GM10248 (cell line): ENCODE measurements around the gene RTCB.

Experiments used
- CTCF ChIA-PET: fragments of 300-600 bp; sonication (Branson Sonifier 250); formaldehyde crosslinking; extraction: SDS; loops from one replicate; lab custom pipeline; 2021; ENCODE audit warnings: antibody characterized with exemption; lab: Yijun Ruan, JAX
- POLR2A ChIA-PET: fragments of 350-650 bp; sonication (Branson Sonifier 250); formaldehyde crosslinking; extraction: SDS; loops from one replicate; lab custom pipeline; 2020; ENCODE audit warnings: antibody characterized with exemption; lab: Yijun Ruan, JAX
- DNase-seq: peaks from one replicate; pipeline ENCODE4 v3.0.0; 2012; ENCODE audit errors: extremely low spot score
- TF ChIP-seq, protein P1 (sequence below): IDR thresholded peaks from 2 replicates; pipeline ENCODE4 v1.5.1; 2012; ENCODE audit warnings: mild to moderate bottlenecking, low read depth; ENCODE audit errors: extremely low read depth, missing control alignments, control extremely low read depth

RTCB gene

DNA sequence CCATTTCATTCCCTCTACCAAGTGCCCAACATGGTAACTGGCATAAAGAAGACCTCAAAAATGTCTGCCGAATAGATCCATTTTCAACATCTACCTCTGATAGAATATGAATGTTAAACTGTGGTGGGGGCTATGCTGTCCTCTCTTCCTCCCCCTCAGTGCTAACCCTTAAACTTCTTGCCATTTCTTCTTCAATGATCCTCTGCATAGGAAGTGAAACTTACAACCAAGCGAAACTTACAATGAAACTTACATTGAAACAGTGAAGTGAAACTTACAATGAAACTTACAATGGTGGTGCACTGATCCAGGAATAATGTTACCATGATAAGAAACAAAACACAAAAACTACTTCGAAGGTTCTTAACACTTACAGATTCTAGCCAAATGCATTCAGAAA lies 4.7 kb downstream of the RTCB start:
- no peak for DNase-seq
- TF ChIP-seq, protein P1, sequence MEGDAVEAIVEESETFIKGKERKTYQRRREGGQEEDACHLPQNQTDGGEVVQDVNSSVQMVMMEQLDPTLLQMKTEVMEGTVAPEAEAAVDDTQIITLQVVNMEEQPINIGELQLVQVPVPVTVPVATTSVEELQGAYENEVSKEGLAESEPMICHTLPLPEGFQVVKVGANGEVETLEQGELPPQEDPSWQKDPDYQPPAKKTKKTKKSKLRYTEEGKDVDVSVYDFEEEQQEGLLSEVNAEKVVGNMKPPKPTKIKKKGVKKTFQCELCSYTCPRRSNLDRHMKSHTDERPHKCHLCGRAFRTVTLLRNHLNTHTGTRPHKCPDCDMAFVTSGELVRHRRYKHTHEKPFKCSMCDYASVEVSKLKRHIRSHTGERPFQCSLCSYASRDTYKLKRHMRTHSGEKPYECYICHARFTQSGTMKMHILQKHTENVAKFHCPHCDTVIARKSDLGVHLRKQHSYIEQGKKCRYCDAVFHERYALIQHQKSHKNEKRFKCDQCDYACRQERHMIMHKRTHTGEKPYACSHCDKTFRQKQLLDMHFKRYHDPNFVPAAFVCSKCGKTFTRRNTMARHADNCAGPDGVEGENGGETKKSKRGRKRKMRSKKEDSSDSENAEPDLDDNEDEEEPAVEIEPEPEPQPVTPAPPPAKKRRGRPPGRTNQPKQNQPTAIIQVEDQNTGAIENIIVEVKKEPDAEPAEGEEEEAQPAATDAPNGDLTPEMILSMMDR, result no peak
- POLR2A ChIA-PET, result no interaction called here

DNA sequence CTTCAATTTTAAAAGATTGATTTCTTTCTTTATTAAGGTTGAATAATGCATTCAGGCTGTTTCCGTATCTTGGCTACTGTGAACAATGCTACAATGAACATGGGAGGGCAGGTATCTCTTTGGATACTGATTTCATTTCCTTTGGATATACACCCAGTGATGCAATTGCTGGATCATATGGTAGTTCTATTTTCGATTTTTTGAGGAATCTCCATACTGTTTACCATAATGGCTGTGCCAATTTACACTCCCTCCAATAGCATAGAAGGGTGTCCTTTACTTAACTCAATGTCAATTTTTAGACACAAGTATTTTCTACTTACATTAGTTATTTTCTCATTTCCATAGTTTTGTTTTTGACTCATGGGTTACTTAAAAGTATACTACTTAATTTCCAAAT lies 8.0 kb downstream of the RTCB start:
- CTCF ChIA-PET, result no interaction called here
- POLR2A ChIA-PET, result no interaction called here
- no peak for DNase-seq
- TF ChIP-seq, protein P1, result no peak

More for the DNA sequence above, 4.7 kb downstream of the RTCB start:
- CTCF ChIA-PET, result no interaction called here

DNA sequence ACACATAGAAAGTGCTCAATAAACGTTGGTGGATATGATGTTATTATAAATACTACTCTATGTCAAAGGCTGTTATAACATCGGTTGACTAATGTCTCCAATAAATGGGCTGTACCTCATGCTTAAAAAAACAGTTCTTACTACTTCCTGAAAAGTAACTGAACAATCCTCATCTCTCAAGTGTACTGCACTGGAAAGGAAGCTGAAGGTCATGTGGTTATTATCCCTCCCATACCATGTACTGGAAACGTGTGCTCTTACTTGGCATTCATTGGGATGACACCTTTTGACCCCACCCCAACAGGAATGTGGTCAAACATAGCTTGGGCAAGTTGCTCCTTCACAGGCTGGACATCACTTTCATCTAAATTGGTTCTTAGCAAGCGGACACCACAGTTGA lies 10.6 kb downstream of the RTCB start:
- TF ChIP-seq, protein P1, result no peak
- POLR2A ChIA-PET, result interaction anchor here (0.6 kb wide), 1 partner anchor 17 kb away, joined by 4 read pairs; no protein-coding TSS in a partner anchor
- no peak for DNase-seq
- CTCF ChIA-PET, result interaction anchor here (1.2 kb wide), 1 partner anchor 10 kb away, joined by 6 read pairs; no protein-coding TSS in a partner anchor

DNA sequence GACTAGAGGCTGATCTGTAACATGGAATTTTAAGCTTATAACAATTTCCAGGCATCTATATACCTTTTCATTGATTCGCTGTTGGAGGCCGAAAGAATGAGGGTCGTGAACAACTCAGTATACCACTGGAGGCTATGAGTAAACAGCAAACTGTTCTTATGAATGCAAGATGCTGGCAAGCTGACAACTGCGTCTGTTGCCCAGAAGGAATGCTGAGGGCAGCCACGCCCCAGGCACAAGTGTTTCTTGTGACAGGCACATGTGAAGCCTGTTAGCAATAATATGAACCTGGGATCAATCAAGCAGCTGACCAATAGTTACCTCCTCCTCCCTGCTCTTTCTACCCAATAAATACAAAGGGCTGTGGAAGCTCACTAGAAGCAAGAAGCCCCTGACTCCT lies 15.3 kb downstream of the RTCB start:
- no peak for DNase-seq
- TF ChIP-seq, protein P1, result no peak
- CTCF ChIA-PET, result interaction anchor here (0.9 kb wide), 1 partner anchor 78 kb away, joined by 3 read pairs; the partner anchor contains the start of gene FBXO7
- POLR2A ChIA-PET, result no interaction called here

- ChIA-PET CTCF (no interaction called here), POLR2A (no interaction called here)
- TF ChIP-seq, protein P1, result no peak
- DNase-seq, result no peak
Measured at GRCh38 chr22:32396255-32396654, 15.8 kb downstream of the RTCB start.

GRCh38 chr22:32395107-32395506 lies 16.9 kb downstream of the RTCB start:
- ChIA-PET CTCF (no interaction called here), POLR2A (no interaction called here)
- TF ChIP-seq, protein P1, result no peak
- no peak for DNase-seq
